GM12801 (cell line): Measurements from ENCODE around the gene SPPL2B.

Source experiments
- CTCF ChIP-seq: IDR thresholded peaks from one replicate; pipeline ENCODE4 v1.5.1; 2011; ENCODE audit warnings: control low read depth; ENCODE audit not compliant: insufficient read length; ENCODE audit errors: extremely low read depth

Gene SPPL2B

DNA sequence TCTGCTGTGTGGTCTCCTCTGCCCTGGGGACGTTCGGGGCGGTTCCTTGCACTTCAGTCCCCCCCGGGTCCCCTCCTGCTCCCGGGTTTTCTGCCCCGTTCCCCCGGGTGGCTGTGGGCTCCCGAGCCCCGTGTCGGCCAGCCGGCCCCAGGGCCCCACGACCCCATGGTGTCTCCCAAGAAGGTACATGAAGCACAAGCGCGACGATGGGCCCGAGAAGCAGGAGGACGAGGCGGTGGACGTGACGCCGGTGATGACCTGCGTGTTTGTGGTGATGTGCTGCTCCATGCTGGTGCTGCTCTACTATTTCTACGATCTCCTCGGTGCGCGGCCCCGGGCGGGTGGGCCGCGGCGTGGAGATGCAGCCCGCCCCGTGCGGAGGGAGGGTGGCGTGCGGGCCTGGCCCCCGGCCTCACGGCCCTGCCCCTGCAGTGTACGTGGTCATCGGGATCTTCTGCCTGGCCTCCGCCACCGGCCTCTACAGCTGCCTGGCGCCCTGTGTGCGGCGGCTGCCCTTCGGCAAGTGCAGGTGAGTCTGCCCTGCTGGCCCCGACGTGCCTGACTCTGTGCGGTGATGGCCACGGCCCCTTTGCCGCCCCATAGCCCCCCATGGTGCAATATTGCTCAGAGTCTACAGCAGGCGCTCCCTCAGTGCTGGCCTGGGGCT is 11.3 kb downstream of the SPPL2B start:
- TF ChIP-seq CTCF, result no peak

DNA sequence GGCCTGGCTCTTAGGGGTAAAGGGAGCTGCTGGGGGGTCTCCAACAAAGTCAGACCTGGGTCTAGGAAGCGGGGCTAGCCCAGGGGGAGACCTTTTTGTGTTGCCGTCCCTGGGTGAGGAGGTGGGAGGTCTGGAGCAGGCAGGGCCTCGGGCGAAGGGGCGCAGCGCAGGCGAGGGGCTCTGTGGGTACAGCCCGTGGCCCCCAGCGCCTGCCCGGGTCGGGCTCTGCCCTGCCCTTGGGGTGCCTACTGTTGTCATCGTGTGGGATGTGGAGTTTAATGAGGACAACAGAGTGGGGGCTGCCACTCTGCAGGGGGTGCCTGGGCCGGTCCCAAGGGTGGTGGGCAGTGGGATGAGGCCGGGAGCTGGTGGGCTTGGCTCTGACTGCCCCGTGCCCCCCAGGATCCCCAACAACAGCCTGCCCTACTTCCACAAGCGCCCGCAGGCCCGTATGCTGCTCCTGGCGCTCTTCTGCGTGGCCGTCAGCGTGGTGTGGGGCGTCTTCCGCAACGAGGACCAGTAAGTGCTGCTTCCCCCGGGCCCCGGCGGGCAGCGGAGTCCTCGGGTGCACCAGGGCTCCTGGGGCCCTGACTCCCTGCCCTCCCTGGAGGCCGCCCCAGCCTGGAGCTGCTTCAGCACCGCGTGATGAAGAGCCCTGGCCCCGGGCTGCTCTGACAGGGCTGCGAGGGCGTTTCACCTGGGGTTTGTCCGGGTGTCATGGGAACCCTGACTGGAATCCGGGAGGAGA is 12.2 kb downstream of the SPPL2B start:
- no peak for TF ChIP-seq CTCF

DNA sequence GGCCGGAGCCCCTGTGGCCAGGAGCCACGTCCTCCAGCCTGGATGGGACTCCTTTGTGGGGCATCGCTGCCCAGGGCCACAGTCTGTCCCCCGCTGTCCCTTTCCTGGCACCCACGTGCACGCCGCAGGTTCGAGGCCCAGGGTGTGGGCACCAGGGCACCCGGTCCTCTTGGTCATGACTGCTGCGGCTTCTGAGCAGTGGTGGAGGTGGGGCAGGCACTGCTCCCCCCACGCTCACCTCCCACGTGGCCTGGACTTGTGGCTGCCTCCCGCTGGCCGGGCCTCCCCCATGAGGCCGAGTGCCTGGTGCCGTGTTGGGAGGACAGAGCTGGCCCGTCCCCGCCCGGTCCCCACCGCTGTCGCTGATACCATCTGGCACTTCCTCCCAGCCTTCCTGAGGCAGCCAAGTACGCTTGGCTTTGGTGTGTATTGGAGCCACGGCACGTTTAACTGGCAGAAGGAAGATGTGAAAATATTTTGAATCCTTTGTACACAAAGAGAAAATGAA is 12.8 kb downstream of the SPPL2B start:
- TF ChIP-seq CTCF, result no peak

GRCh38 chr19:2341982-2342381 is 13.5 kb downstream of the SPPL2B start:
- no peak for TF ChIP-seq CTCF

- no peak for TF ChIP-seq CTCF
Observed at GRCh38 chr19:2342656-2343288, 14.3 kb downstream of the SPPL2B start.

GRCh38 chr19:2343289-2343982 is 15.0 kb downstream of the SPPL2B start:
- TF ChIP-seq CTCF, result no peak

- no peak for TF ChIP-seq CTCF
Observed at GRCh38 chr19:2344381-2344870, 15.9 kb downstream of the SPPL2B start.
